NK-92 (cell line): ENCODE data around the gene CTSL.

Source experiments
- DNase-seq: peaks from one replicate; lab custom pipeline; 2025; ENCODE audit not compliant: unreplicated experiment; lab: John Stamatoyannopoulos, UW

CTSL gene

GRCh38 chr9:87699835-87700234, 26.1 kb upstream of the CTSL start:
- no peak for DNase-seq

DNA sequence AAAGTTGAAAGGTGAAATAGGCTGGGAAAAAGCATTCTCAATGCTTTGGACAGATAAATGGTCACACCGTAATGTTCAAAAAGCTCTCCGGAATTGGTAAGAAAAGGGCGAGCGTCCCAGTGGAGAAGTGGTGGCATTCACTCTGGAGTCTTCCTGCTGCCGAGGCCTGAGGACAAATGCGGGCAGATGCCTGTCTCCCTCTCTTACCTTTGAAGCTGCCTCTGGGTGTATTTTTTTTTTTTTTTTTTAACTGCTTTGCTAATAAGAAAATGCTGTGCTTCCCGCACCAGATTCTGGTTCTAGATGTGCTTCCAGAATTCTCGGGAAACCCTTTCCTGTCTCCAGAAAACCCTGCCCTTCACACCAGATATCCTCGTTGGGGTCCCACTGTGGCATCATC, 24.4 kb upstream of the CTSL start:
- DNase-seq = no peak

GRCh38 chr9:87701931-87702421, 23.9 kb upstream of the CTSL start:
- DNase-seq = no peak

- no peak for DNase-seq
Measured at GRCh38 chr9:87702921-87703320, 23.0 kb upstream of the CTSL start.

- no peak for DNase-seq
Measured at GRCh38 chr9:87703636-87704276, 22.2 kb upstream of the CTSL start.

DNA sequence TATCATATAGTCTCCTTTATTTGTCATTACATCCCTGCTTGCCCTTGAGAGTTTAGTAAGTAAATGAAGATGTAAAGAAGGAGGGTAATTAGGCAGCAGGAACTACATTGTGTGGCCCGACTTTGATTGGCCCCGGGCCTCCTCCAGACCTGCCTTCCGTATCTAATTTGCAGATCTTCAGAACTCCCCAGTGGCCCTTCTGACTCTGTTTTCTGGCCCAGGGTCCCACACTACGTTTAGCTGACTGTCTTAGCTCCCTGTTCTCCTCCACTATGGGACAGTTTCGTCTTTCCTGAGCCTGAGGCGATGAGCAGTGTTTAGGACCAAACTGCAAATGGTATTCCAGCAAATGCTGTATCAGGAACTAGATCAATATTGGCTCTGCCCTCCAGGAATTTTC, 21.6 kb upstream of the CTSL start:
- no peak for DNase-seq

- no peak for DNase-seq
Measured at GRCh38 chr9:87706066-87706739, 19.7 kb upstream of the CTSL start.

GRCh38 chr9:87707805-87708506, 18.0 kb upstream of the CTSL start:
- no peak for DNase-seq

DNA sequence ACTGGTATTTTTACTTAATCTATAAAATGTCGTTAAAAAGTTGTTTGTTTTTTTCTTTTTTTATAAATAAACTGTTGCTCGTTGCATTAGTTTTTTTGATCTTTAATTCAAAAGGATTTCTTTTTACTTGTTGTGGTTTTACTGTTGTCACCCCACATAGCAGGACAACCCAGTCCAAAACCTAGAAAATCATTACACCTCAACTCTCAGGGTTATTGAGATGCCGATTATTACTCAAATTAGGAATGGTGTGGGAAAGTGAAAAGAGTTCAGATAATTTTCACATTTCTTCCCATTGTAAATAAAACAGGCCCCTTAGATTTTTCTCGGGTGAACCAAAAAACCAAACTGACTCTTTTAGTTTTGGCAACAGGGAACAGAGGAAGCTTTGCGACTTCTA, 17.4 kb upstream of the CTSL start:
- no peak for DNase-seq

DNA sequence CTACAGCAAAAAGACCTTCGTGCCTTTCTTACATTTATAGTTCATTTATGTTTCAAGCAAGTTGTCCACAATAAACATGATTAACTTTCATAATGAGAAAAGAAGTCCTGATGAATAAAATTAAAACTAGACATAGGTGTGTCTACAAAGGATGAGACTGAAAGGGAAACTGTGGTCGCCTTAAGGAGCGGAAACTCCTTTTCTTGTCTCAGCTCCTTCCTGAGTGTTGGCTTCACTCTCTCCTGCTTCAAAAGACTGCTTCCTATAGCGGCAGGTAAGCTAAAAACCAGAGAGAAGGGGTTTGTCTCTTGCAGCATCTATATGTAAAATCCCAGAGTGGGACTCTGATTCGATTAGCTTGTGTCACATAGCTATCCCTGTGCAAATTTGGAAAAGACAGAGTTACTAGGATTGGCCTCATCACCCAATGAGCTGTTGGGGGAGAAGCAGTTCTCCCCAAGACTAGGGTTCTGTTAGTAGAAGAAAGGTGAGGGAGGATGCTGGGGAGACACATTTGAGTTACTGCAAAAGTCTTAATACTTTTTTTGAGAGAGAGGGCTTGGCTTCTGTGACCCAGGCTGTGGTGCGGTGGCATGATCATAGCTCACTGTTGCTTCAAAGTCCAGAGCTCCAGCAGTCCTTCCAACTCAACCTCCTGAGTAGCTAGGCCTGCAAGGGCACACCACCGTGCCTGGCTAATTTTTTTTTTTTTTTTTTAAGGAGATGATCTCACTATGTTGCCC, 16.8 kb upstream of the CTSL start:
- no peak for DNase-seq

- DNase-seq = no peak
Measured at GRCh38 chr9:87710443-87710842, 15.5 kb upstream of the CTSL start.

- no peak for DNase-seq
Measured at GRCh38 chr9:87711857-87712800, 13.8 kb upstream of the CTSL start.

DNA sequence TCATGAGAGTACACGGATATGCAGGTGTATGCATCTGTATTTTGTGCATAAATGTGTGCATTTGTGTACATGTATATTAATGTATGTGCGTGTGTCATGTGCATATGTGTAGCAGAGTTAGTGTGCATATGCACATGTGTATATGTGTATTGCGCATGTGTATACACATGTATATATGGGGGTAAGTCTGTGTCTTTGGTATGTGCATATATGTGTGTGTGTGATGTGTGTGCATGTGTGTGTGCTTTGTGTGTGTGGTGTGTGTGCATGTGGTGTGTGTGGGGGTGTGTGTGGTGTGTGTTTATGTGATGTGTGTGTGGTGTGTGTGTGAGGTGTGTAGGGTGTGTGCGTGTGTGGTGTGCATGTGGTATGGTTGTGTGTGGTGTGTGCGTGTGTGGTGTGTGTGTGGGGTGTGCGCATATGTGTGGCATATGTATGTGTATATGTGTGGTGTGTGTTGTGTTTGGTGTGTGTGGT, 13.1 kb upstream of the CTSL start:
- DNase-seq = no peak

DNA sequence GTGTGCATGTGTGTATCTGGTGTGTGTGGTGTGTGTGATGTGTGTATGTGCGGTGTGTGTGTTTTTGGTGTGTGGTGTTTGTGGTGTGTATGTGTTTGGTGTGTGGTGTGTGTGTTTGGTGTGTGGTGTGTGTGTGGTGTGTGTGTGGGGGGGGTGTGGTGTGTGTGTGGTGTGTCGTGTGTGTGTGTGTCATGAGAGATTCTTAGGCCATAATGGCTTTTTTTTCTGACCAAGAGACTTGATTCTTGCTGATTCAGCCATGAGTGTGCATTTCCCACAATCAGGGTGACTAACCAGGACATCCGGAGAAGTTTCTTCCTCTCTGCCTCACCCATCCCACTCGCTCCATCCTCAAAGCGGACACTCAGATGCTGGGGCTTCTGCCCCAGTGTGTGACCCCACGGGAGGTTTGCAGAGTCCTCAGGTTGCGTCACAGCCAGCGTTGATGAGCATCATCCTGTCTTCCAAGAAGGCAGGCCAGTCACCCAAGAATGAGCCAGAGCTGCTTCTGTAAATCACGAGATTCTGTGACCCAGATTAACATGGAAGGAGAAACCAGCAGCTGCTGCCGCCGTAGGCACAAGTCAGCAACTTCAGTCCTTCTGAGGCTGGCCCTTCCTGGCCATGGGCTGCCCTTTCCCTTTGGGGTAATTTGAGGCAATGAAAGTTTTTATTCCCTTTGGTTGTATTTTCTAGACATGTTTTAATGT, 12.5 kb upstream of the CTSL start:
- no peak for DNase-seq

- DNase-seq = no peak
Measured at GRCh38 chr9:87713988-87714330, 12.0 kb upstream of the CTSL start.

- no peak for DNase-seq
Measured at GRCh38 chr9:87714819-87715218, 11.1 kb upstream of the CTSL start.

DNA sequence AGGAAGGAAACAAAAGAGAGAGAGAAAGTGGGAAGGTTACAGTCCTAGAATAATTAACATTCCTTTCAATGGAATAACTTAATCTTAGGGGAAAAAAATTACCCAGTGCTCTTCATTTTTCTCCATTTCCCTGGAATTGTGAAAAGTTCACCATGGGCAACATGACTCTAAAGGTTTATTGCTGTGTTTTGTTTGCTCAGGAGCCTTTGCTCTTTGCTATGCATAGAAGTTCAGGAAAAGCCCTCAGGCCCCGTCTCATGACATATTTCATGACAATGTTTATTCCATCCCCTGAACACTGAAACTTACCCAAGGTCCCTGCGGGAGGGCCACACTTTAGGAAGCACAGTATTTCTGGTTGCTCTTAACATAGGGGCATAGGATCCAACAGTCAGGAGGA, 9.8 kb upstream of the CTSL start:
- DNase-seq = no peak

GRCh38 chr9:87717456-87717855, 8.5 kb upstream of the CTSL start:
- DNase-seq = no peak

GRCh38 chr9:87718231-87718630, 7.7 kb upstream of the CTSL start:
- DNase-seq = no peak
